Activated naive CD4-positive, alpha-beta T cell treated with anti-CD3 and anti-CD28 coated beads, Interleukin-2, amount 10 ng/mL, durations not matched to agents 5 hours and 36 hours (primary cell): ENCODE data around the gene MARCOL. TPM values are rescaled to one million over a fixed set of nuclear protein-coding genes. Genes with fewer than 3 reads are reported as not detected.

Source experiments
- total RNA-seq, 2 experiments: library from RNA; stranded (reverse); gene quantifications; one replicate each; pipeline ENCODE4 v1.2.3, GENCODE V29; 2021

Gene MARCOL
- total RNA-seq, result not detected

GRCh38 chr5:148238418-148238794 is at the start of gene MARCOL:
MARCOL (plus strand) TSS chr5:148238525; CDS start chr5:148238598, 73 bp downstream.

DNA sequence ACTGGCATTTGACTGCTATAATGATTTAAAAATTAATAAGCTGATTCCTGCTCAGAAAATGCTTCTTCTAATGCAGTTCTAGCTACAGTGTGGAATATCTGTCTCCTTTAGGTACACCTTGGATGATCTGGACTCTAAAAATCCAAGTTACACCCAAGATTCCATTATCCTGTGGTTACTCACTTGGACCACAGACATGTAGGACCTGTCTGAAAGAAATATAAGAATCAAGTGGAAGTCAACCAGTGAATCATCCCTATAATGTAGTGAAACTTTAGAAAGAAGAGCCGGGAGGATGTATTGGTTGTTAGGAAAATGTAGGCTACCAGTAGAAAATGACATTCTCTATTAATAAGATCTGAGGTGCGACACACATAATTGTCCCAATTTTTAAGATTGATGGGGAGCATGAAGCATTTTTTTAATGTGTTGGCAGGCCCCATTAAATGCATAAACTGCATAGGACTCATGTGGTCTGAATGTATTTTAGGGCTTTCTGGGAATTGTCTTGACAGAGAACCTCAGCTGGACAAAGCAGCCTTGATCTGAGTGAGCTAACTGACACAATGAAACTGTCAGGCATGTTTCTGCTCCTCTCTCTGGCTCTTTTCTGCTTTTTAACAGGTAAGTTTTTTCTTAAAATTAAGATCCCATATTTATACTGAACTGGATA is 35.7 kb upstream of the MARCOL start, which contains the start of gene SPINK6:
Gene SPINK6, plus strand, starts transcription at position 512 of the 673 bp plus-strand sequence. Its CDS starts 55 bp downstream, at position 567.

GRCh38 chr5:148268566-148268965 is 30.2 kb downstream of the MARCOL start, which contains the start of gene SPINK13:
SPINK13 (plus strand) TSS chr5:148268794; CDS start chr5:148270073, 1,279 bp downstream.

Other genes starting within 250 kb of the MARCOL start
- gene SPINK5, start 174.5 kb upstream of the MARCOL start, total RNA-seq, result not detected
- gene SPINK14, start 70.0 kb upstream of the MARCOL start, total RNA-seq, result not detected
- gene SPINK6, start 35.5 kb upstream of the MARCOL start, total RNA-seq, result not detected
- gene SPINK13, start 30.3 kb downstream of the MARCOL start, total RNA-seq, result not detected
- gene SPINK7, start 73.9 kb downstream of the MARCOL start, total RNA-seq, result not detected
- gene SPINK9, start 97.0 kb downstream of the MARCOL start, total RNA-seq, result not detected
- gene FBXO38, start 145.4 kb downstream of the MARCOL start, total RNA-seq, result 10 to 100 TPM; 56.6 to 59.6 TPM